A673 (cell line): ENCODE data around the gene LRSAM1. TPM values are rescaled to one million over a fixed set of nuclear protein-coding genes. Genes with fewer than 3 reads are reported as not detected.

ENCODE experiments used
- BruUV-seq: library from RNA; stranded (reverse); fragments of 400-500 nt; replicated peaks from 2 replicates; lab custom pipeline; 2021; lab: Mats Ljungman, UMichigan
- CTCF ChIA-PET: fragments of 300-600 bp; sonication (Branson Sonifier 250); formaldehyde crosslinking; loops from one replicate; lab custom pipeline; 2022; ENCODE audit warnings: antibody characterized with exemption; lab: Charles Lee
- POLR2A ChIA-PET: fragments of 300-600 bp; sonication (Branson Sonifier 250); formaldehyde crosslinking; loops from one replicate; lab custom pipeline; 2022; ENCODE audit warnings: antibody characterized with exemption; ENCODE audit not compliant: low non-redundant PET; lab: Charles Lee
- DNase-seq: peaks from one replicate; pipeline ENCODE4 v3.0.0-alpha.2; 2015; ENCODE audit warnings: low spot score
- H3K27ac ChIP-seq: fragments of 200-600 bp; sonication (generic); 2 replicates; pipeline ENCODE4 v1.5.1; 2016; ENCODE audit warnings: mixed run types, low read depth, mild to moderate bottlenecking, mixed read lengths, antibody characterized with exemption, low read length; ENCODE audit not compliant: poor library complexity, severe bottlenecking
- H3K27me3 ChIP-seq: fragments of 200-600 bp; sonication (generic); replicated peaks from 2 replicates; pipeline ENCODE4 v1.6.1; 2017; ENCODE audit warnings: mixed run types, low read depth, mild to moderate bottlenecking, mixed read lengths, antibody characterized with exemption, low read length; ENCODE audit not compliant: insufficient read depth, poor library complexity
- H3K36me3 ChIP-seq: fragments of 200-600 bp; sonication (generic); 2 replicates; pipeline ENCODE4 v1.6.1; 2016; ENCODE audit warnings: mixed run types, mild to moderate bottlenecking, mixed read lengths, antibody characterized with exemption, low read length; ENCODE audit not compliant: insufficient read depth, poor library complexity, severe bottlenecking
- H3K4me1 ChIP-seq: fragments of 200-600 bp; sonication (generic); 2 replicates; pipeline ENCODE4 v1.6.1; 2017; ENCODE audit warnings: mixed run types, mild to moderate bottlenecking, mixed read lengths, antibody characterized with exemption, low read length; ENCODE audit not compliant: insufficient read depth, poor library complexity, severe bottlenecking
- H3K4me3 ChIP-seq: fragments of 200-600 bp; sonication (generic); 2 replicates; pipeline ENCODE4 v1.5.1; 2016; ENCODE audit warnings: low read depth, mixed run types, mild to moderate bottlenecking, mixed read lengths, low read length; ENCODE audit not compliant: poor library complexity, severe bottlenecking
- H3K9me3 ChIP-seq: fragments of 200-600 bp; sonication (generic); 2 replicates; pipeline ENCODE4 v1.6.1; 2016; ENCODE audit warnings: mixed run types, low read depth, mild to moderate bottlenecking, mixed read lengths, antibody characterized with exemption, low read length; ENCODE audit not compliant: poor library complexity, severe bottlenecking
- EZH2 ChIP-seq: fragments of 200-600 bp; sonication (generic); IDR thresholded peaks from 2 replicates; pipeline ENCODE4 v1.6.1; 2017; ENCODE audit warnings: borderline replicate concordance, low read depth, mild to moderate bottlenecking, mixed read lengths, antibody characterized with exemption, low read length; ENCODE audit not compliant: poor library complexity, severe bottlenecking
- intact Hi-C: fragments of 100-400 bp; cut with micrococcal nuclease; formaldehyde crosslinking; loops from one replicate; pipeline ENCODE4 v1.10.0; 2022; ENCODE audit not compliant: unreplicated experiment
- total RNA-seq: library from RNA; stranded (reverse); gene quantifications from 2 replicates; pipeline ENCODE4 v1.2.3, GENCODE V29; 2021
- TF ChIP-seq, protein P1 (sequence below): fragments of 300-800, 200-600 bp; sonication (generic); conservative IDR thresholded peaks from 2 replicates; pipeline ENCODE4 v1.5.1; 2017; ENCODE audit warnings: low read depth, mild to moderate bottlenecking, antibody characterized with exemption, low read length, moderate library complexity, mixed read lengths

Gene LRSAM1
- total RNA-seq, 1 experiment from 2014 or later: 15.8 TPM

DNA sequence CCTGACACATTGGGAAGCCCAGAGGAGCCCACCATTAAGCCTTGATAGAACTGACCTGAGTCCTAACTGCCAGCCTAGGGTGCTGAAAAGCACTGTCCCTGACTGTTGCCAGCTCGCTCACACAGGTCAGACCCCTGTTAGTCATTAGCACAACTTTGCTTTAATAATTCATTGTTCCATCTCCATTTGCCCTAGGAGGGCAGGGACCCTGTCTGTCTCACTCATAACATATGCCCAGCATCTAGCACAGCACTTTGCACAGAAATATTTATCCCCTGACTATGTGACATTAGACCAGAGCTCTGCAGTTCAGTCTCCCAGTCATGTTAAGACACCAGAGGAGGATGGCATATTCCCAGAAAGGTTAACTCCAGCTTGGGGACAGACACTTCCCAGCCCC, 99.0 kb downstream of the LRSAM1 start:
- DNase-seq: no peak
- intact Hi-C loops: no loop called here
- H3K9me3 ChIP-seq: no peaks in the 10 kb centered on the region
- ChIA-PET POLR2A (no interaction called here), CTCF (interaction anchor here (0.7 kb wide), 1 partner anchor 366 kb away, joined by 3 read pairs; no protein-coding TSS in a partner anchor)
- peaks cover 6% of the 10 kb centered on the region for H3K4me1 ChIP-seq
- H3K27me3 ChIP-seq: no peaks in the 10 kb centered on the region
- no peaks in the 10 kb centered on the region for H3K36me3 ChIP-seq
- no peak overlapping the region for H3K27ac ChIP-seq
- H3K4me3 ChIP-seq: no peak overlapping the region
- TF ChIP-seq EZH2: no peak
- TF ChIP-seq, protein P1, sequence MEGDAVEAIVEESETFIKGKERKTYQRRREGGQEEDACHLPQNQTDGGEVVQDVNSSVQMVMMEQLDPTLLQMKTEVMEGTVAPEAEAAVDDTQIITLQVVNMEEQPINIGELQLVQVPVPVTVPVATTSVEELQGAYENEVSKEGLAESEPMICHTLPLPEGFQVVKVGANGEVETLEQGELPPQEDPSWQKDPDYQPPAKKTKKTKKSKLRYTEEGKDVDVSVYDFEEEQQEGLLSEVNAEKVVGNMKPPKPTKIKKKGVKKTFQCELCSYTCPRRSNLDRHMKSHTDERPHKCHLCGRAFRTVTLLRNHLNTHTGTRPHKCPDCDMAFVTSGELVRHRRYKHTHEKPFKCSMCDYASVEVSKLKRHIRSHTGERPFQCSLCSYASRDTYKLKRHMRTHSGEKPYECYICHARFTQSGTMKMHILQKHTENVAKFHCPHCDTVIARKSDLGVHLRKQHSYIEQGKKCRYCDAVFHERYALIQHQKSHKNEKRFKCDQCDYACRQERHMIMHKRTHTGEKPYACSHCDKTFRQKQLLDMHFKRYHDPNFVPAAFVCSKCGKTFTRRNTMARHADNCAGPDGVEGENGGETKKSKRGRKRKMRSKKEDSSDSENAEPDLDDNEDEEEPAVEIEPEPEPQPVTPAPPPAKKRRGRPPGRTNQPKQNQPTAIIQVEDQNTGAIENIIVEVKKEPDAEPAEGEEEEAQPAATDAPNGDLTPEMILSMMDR: no peak
- no TSS peak for BruUV-seq

DNA sequence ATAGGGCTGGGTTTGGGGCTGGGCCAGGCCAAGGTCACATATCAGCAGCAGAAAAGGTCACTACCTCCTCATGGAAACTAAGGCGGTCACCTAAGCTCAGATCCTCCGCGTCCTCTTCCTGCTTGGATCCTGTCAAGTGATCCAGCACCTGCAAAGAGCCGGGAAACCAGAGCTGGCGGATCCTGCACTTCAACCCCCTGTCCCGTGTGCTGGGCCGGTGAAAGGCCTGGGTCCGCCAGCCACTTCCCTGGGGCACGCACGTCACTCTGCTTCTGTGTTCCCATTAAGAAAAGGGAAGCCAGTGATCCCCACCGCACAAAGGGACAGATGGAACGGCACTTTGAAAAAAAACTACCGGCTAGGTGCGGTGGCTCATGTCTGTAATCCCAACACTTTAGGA, 99.4 kb downstream of the LRSAM1 start:
- POLR2A ChIA-PET: no interaction called here
- CTCF ChIA-PET: interaction anchor here (0.7 kb wide), 2 partner anchors 367 to 746 kb away, joined by 3 to 5 read pairs; no protein-coding TSS in a partner anchor
- no peak overlapping the region for H3K27ac ChIP-seq

More for the DNA sequence above, 99.4 kb downstream of the LRSAM1 start:
- no peak for DNase-seq
- no peaks in the 10 kb centered on the region for H3K36me3 ChIP-seq
- H3K4me3 ChIP-seq: no peak overlapping the region
- no peaks in the 10 kb centered on the region for H3K9me3 ChIP-seq
- intact Hi-C loops: no loop called here
- H3K27me3 ChIP-seq: no peaks in the 10 kb centered on the region
- peaks cover 11% of the 10 kb centered on the region for H3K4me1 ChIP-seq
- BruUV-seq: no TSS peak
- TF ChIP-seq, protein P1: no peak
- no peak for TF ChIP-seq EZH2

Other genes starting within 250 kb of the LRSAM1 start
- gene GARNL3, start 186.7 kb upstream of the LRSAM1 start, total RNA-seq: 7.8 and 11.3 TPM in 2 replicates
- gene SLC2A8, start 54.3 kb upstream of the LRSAM1 start, total RNA-seq: 12.7 and 17.1 TPM in 2 replicates
- gene ZNF79, start 27.1 kb upstream of the LRSAM1 start, total RNA-seq: 11.2 and 11.6 TPM in 2 replicates
- gene RPL12, start 104 bp upstream of the LRSAM1 start, total RNA-seq: 1,114 and 1,120 TPM in 2 replicates
- gene STXBP1, start 160.8 kb downstream of the LRSAM1 start, total RNA-seq: 10.9 and 12.6 TPM in 2 replicates